Fibroblast of skin of back (primary cell): ENCODE results near the gene TASOR2. TPM values are rescaled to one million over a fixed set of nuclear protein-coding genes. Genes with fewer than 3 reads are reported as not detected.
A peak's percentile ranks its signal among the peaks of the same experiment; 100 is the strongest.

Experiments
- DNase-seq: peaks from one replicate; pipeline ENCODE4 v3.0.0-alpha.2; 2013
- polyA plus RNA-seq, 2 experiments: library from polyadenylated mRNA; unstranded; fragments of 120-200 nt; gene quantifications; one replicate each; pipeline ENCODE4 v1.2.1, GENCODE V29; 2013; ENCODE audit not compliant: insufficient read length in 2 of 2

TASOR2 gene, protein sequence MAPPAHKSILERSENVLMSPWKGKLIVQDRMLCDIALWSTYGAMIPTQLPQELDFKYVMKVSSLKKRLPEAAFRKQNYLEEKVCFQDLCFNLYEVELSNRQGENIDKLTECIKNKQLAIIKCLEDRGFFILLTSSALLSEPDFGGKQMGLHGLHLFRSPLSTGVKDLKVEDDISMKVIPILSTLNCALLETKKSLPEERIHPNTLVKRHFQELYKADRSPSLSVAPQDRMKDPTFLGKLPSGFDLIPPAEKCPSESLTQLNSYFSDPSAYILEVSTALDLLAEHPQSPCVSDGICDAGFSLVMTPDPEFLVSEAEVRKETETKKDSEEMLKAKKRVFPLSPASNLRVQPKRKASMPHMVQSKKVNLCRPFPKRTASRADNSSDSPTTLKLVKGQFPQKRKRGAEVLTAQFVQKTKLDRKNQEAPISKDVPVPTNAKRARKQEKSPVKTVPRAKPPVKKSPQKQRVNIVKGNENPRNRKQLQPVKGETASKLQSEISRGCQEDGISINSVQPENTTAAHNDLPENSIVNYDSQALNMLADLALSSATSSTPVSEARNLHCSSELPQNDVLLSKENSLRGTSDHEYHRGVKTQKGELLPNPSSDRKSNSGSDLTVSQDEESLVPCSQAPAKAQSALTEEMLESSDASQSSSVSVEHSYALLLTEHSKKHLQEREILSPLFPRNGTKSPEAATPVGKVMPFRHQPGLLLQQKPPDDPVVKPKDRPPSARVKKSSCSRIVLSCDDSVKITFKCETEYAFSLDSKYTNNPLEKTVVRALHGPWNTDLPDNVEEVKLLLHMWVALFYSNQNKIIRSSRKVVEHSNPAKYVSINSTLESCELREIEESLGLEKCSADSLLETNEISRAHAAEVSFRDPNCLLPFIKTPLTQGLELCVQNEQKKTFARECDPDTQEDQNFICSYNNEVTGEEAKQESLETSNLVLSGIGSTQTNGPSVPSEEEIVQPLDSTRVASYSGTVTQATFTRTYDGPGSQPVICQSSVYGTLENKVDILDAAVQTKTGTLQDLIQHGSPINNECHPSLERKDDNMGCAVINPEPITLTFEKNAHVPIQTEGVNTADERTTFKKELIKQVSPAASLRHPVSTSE (N-terminal part only)
- 24.0 TPM for polyA plus RNA-seq (2013, experiment 1 of 2; ENCODE audit: insufficient read length)
- 18.8 TPM for polyA plus RNA-seq (2013, experiment 2 of 2; ENCODE audit: insufficient read length)

GRCh38 chr10:5684318-5684970 lies at the start of gene TASOR2:
Gene TASOR2 (plus strand): TSS chr10:5684838. CDS start chr10:5720643, 35,805 bp downstream.
- DNase-seq: peak; percentile 97

DNA sequence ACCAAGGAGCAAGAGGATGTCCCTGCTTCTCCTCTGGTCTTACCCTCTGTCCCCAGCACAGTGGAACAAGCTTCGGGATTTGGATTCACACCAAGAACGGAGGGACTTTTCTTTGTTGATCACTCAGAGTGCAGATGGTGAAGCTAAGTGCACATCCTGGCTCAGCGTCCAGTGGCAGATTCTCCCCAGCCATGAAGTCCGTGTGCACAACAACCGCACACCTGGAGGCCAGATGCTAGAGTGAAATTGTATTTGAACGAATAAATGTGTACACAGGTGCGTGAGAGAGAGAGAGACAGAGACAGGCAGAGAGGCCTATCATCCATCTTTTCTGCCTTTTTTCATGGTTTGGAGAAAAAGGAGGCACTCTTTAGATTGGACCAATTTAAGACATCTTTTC lies 49.7 kb upstream of the TASOR2 start:
- DNase-seq: no peak

DNA sequence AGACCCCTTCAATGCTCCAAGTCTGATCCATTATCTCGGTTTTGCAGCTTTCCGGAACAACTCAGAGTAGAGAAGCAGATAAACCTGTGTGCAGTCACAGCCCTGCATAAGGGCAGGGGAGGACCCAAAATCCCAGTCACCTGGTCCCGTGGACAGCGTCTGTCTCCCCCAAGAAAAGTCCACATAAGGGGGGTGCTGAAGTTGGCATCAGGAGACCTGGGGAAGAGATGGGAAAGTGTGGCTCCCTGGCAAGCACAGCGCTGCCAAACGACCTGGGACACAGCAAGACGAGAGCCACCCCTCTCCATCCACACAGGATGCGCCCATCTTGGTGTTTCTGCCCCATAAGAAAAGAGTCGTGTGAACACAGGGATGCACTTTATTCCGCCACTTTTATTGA lies 46.1 kb upstream of the TASOR2 start:
- DNase-seq: no peak

- DNase-seq: no peak
Observed at GRCh38 chr10:5639066-5639465, 45.6 kb upstream of the TASOR2 start.

- DNase-seq: no peak
Observed at GRCh38 chr10:5640036-5640435, 44.6 kb upstream of the TASOR2 start.

DNA sequence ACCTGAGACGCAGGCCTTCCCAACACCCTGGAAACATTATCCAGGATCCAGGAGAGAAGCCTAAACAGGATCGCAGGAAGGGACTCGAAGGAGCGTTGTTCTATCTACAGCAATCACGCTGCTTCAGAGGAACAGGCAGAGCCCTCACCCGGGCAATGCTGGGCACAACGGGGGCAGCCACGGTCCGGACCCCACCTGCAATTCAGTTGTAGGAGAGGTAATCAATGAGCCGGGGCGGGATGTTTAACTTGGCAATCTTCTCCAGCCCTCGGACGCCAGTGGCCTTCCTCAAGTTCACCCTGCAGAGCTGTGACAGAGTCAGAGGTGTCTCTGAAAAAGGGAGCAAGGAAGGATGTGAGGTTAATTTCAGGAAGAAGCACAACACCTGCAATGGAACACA lies 44.1 kb upstream of the TASOR2 start:
- DNase-seq: no peak

- DNase-seq: no peak
Observed at GRCh38 chr10:5641501-5641900, 43.1 kb upstream of the TASOR2 start.

- no peak for DNase-seq
Observed at GRCh38 chr10:5643346-5644067, 41.1 kb upstream of the TASOR2 start.

DNA sequence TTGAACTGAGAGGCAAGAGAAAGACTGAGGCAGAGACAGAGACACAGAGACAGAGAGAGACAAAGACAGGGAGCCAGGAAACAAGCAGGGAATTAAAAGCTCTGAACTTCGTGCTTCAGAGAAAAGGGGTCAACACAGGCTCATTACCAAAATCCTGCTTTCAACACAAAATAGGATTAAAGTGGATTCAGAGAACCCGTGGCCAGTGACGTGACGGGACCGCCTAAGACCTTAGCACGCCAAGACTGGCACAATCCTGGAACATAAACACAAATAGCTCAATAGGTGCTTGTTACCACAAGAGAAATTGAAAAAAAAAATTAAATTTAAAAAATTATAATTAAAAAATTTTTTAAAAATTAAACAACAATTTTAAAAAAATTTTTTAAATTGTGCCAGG lies 39.7 kb upstream of the TASOR2 start:
- no peak for DNase-seq

DNA sequence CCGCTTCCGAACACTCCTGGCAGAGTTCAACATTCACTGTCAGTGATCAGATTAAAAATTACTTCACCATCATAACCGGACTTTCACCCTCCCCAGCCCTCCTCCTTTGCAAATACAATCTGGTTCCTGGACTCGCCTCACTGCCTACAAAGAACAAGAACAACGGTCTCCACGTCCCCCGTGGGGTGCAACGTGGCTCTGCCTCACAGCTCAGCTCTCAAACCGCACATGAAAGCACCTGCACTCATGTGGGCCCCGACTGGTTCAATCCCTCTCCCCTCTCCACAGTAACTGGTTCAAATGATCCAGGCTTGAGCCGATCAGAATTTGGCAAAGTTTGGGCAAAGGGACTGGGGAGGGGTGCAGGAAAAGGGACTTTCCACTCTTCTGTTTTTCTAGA lies 39.3 kb upstream of the TASOR2 start:
- DNase-seq: no peak

DNA sequence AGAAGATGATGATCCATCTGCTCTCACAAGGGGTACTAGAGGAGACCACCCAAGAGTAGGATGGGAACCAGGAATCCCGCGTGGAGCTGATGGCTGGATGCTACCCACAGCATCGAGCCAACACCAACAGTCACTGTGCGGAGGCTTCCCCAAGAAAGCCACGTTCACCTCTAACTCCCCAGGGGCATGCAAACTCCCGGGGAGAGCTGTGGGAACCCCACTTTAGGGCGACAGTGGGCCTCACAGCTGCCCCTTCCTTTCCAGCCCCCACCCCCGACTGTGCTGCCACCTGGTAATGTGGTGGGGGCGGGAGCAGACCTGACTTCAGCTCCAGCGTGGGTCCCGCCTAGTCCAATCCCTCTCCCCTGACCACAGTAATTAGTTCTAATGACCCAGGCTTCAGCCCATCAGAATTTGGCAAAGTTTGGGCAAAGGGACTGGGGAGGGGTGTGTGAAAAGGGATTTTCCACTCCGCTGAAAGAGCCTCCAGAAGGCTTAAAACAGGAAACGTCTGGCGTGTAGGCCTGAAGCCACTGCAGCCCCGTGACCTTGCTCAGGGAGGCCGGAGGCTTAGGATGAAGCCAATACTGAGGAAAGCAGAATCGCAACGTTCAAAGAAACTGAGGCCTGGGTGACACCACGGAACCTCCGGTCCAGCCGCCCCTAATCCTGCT lies 38.6 kb upstream of the TASOR2 start:
- DNase-seq: no peak

GRCh38 chr10:5647507-5648240 lies 37.0 kb upstream of the TASOR2 start:
- DNase-seq: no peak

DNA sequence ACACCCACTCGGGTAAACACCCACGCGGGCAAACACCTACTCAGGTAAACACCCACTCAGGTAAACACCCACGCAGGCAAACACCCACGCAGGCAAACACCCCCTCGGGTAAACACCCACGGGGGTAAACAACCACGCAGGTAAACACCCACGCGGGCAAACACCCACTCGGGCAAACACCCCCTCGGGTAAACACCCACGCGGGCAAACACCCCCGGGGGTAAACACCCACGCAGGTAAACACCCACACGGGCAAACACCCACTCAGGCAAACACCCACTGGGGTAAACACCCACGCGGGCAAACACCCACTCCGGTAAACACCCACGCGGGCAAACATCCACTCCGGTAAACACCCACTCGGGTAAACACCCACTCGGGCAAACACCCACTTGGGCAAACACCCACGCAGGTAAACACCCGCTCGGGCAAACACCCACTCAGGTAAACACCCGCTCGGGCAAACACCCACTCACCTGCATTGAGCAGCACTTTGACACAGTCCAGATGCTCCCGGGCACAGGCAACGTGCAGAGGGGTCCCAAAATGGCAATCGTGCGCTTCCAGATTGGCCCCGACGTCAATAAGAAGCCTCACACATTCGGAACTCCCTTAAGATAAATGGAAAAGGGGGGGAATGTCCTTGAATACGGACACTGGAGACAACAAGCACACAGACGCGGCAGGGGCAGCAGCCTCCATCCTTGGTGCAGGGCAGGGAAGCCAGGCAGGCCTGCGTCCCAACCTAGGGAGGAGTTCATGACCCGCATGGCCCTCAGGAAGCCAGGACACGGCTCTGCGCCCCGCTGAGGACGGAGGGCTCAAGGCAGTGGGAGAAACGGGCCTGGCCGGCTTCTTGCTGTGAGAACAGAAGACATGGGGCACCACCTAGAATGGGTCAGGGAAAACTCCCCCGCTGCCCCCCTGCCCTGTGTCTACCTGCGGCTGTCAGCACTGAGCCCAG lies 35.9 kb upstream of the TASOR2 start:
- no peak for DNase-seq

DNA sequence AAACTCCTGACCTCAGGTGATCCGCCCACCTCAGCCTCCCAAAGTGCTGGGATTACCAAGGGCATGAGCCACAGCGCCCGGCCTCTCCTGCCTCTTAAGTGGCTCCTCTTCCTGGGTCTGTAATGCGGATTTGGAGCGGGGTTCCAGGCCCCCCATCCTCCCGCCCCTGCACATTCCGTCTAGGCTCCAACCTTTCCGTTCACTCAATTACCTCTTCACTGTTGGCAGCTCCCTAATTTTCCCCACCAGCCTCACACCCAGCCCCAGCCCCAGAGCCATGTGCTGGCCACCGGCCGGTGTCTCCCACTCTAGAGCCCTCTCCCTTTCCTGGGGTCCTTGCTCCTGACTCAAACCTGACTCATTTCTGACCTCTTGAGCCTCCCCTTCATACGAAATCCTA lies 34.9 kb upstream of the TASOR2 start:
- DNase-seq: no peak

GRCh38 chr10:5650664-5651387 lies 33.8 kb upstream of the TASOR2 start:
- no peak for DNase-seq

DNA sequence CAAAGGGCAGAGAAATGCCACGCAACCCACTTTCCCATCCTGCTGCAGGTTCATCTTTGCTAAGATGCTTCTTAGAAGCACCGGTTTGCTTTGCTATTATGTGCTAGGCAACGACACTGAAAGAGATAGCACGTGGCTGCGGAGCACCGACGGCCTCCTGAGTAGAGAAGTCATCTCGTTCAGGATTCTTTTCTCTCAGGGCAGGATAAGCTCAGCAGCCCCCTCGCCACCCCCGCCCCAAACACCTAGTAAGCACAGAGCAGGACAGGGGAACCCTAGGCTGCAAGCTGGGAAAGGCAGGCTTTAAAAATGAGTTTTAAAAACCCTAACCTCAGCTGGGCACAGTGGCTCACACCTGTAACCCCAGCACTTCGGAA lies 33.3 kb upstream of the TASOR2 start:
- no peak for DNase-seq

DNA sequence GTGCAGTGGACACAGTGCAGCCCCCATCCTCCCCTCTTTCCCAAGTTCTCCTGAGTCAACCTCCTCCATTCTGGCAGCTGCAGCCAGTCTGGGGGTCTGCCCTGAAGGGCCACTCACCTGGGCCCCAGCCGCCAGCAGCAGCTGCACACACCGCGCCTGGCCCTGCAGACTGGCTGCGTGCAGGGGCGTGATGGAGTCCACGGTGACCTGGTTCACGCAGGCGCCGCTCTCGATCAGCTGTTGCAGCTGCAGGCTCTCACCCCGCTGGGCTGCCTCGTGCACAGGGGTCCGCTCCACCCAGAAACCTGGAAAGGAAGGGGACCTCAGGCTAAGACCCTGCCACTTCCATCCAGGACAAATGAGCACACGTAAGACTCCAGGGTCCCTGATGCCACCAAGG lies 31.9 kb upstream of the TASOR2 start:
- DNase-seq: no peak

GRCh38 chr10:5654218-5654755 lies 30.4 kb upstream of the TASOR2 start:
- no peak for DNase-seq
